HG02763 (cell line): ENCODE results near the gene ASAP2.
"Not testable (repeated sequence)": the region's sequence is repeated elsewhere in the genome, so short reads cannot be mapped to it uniquely, and the experiment has no call there.

Experiments
- ATAC-seq: cut with Tn5 transposase; IDR thresholded peaks from one replicate; pipeline ENCODE4 v1.9.1; 2021; ENCODE audit warnings: mild to moderate bottlenecking, moderate library complexity; ENCODE audit not compliant: unreplicated experiment

ASAP2 gene

DNA sequence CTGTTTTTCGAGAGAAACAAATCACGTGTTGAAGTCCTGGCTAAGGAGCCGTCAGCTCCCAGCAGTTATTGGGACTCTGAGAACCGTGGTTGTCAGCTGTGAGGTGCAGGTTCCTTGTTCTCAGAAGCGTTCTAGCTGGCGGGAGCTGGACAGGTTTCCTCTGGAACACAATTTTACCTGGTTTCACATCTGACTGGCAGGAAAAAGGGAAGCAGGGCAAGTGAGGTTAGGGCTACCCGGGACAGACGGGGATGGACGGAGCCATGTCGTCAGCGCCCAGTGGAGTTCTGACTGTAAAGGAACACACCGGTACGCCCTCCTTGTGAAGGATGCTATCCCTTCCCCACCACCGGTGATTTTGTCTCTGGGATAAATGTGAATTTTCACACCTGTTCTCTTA, 190.6 kb downstream of the ASAP2 start:
- ATAC-seq: no peak

DNA sequence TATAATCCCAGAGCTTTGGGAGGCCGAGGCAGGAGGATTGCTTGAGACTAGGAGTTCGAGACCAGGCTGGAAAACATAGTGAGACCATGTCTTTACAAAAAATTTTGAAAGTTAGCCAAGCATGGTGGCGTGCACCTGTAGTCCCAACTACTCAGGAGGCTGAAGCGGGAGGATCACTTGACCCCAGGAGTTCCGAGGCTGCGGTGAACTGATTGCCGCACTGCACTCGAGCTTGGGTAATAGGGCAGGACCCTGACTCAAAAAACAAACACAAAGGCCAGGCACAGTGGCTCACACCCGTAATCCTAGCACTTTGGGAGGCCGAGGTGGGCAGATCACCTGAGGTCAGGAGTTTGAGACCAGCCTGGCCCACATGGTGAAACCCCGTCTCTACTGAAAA, 191.6 kb downstream of the ASAP2 start:
- not testable (repeated sequence) for ATAC-seq

DNA sequence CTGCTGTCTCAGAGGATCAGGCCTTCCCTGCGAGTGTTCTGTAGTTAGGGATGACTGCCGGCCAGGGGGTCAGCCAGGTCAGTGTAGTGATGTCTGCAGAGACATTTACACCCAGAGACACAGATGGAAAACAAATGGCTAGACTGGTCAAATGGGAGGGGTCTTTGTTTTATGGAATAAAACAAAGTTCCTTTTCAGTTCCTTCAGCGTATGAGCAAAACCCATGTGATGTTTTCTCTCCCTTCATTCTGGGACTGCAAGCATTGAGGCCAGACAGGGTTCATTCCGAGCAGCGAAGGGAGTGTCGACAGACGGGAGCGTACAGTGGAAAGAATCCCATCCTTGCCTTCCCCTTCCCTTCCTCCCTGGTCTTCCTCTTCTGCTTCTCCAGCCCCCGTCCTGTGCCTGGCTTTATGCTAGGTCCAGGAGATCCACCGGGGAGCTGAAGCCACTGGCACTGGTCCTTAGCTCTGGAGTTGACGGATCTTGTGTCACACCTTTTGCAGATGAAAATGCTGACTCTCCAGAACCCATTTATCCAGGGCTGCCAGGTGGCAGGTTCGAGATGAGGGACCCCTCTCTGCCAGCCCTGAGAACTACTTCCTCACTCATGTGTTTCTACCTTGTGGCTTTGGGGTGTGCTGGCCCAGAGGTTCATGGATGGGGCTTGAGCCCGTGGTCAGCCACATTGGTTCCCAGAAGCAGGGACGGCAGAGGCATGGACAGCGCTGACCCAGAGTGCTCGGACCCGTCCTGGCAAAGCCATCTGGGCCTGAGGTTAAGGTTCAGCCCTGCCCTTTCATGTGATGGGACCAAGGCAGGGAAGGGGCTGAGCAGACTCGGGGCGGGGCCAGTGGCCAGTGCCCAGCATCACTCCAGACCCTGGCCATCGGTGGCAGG, 192.5 kb downstream of the ASAP2 start:
- no peak for ATAC-seq

DNA sequence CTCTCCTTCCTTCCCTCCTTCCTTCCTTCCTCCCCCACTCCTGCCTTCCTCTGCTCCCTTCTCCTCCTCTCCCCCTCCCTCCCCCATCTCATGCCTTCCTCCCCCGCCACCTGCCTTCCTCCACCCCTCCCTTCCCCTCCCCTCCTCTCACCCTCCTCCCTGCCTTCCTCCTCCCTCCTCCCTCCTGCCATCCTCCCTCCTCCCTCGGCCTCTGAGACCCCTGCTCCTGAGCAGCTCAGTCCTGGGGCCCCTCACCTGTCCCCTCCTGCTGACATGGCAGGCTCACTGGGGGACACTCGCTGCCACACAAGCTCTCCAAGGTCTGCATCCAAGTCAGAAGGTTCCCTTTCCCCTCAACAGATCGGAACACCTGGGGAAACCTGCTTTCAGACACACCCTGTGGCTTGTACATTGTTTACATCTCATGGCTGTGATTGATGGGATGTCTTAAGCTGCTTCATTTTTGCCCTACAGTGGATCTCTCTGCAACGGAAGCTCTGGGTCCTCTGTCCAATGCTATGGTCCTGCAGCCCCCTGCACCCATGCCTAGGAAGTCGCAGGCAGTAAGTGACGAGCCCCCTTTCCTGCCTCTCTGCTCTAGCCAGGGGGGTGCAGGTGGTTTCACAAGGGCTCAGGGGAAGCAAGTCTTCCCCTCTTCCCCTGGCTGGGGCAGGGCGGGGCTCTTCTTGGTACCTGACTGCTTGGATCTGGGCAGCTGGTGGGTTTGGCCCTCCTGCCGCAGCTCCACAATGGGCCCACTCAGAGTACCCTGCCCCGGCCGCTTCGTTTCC, 193.9 kb downstream of the ASAP2 start:
- ATAC-seq: no peak

DNA sequence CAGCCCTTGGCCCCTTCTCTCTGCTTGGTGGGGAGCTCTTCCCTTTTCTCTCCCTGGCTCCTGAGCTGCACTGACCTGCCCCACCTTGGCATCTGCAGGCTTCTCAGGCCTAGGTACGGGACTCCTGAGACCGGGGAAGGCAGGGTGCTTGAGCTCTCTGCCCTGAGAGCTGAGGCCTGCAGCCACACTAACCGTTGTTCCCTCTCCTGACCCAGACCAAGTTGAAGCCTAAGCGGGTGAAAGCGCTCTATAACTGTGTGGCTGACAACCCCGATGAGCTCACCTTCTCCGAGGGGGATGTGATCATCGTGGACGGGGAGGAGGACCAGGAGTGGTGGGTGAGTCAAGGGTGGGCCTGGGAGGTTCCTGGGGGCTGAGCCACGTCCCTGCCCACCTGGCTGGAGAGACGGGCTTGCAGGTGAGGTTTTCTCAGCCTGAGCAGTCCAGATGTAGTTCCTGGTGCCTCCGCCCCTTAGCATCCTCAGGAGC, 194.5 kb downstream of the ASAP2 start:
- ATAC-seq: no peak

DNA sequence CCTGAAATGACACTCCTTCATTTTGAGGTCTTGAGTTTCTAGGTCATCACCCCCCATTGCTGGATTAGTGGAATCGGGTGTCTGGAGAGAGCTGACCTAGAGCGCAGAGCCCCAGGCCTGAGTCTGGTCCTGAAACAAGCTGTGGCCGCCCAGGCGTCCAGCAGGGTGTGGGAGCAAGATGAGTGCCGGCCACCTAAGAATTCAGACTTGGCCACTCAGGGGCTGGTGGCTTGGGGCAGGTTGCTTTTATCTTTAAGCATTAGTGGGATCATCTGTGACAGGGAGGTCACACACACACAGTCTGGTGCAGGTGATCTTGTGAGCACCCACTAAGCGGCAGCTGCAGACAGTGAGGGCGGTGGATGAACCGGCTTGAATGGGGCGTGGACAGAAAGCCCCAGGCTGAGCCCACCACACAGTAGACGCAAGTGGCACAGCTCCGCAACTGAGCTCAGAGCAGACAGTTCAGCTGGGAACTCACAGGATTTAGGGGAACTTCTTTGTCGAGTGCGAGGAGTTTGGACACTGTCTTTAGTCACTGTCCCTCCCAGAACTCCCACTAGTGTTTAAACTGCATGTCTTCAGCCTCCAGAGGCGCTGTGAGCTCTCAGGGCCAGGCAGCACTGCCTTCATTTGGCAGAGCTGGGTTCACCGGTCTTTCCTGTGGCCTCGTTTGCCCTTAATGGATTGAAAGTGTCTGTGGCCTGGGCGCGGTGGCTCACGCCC, 195.2 kb downstream of the ASAP2 start:
- ATAC-seq: no peak

DNA sequence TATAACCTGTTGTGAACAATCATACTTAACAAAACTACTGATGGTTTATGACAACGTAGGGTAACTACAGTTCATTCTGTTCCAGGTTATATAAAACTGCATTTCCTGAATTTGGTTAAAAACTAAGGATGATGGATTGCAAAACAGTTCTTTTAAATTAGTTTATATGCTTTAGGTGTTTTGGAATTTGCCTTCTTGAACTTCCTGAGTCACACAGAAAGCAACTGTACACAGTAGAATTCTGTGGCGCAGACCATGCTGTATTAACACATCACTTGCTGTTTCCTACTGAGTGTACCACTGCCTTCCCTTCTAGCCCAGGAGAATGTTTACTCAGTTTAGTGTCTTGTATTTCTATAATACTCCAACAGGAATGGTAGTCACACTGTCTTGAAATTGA, 197.3 kb downstream of the ASAP2 start:
- no peak for ATAC-seq

DNA sequence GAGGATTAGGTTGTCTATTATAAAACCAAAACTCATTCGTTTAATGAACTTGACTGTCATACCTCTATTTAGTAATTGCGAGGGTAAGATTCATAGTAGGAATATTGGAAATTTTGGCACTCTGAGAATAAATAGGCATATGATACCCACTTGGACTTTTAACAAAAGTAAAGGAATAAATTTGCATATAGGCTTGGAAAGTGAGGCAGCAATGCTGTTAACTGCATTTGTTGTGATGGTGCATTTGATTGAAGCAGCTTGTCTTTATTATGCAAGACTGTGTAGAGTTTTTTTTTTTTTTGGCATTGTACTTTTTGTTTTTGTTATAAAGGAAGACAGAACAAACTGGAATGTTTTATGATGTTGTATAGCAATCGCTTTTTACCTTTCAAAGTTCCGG, 197.8 kb downstream of the ASAP2 start:
- ATAC-seq: no peak

DNA sequence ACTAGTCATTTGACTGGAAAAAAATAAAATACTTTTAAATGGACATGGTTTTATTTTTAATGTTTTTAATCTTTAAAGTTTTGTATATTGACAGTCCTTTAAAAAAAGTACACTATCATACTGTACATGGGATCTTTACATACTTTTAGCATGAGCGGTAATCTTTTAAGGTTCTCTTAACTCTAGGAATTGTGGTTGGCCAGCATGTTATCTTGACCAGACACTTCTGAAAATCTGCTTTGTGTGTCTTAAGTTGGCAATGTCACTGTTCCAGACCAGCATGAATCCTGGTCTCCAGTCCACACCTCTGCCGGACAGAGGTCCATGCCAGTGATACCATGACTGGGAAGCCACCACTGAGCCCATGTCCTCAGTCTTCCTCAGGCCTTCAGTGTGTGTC, 199.0 kb downstream of the ASAP2 start:
- ATAC-seq: no peak

DNA sequence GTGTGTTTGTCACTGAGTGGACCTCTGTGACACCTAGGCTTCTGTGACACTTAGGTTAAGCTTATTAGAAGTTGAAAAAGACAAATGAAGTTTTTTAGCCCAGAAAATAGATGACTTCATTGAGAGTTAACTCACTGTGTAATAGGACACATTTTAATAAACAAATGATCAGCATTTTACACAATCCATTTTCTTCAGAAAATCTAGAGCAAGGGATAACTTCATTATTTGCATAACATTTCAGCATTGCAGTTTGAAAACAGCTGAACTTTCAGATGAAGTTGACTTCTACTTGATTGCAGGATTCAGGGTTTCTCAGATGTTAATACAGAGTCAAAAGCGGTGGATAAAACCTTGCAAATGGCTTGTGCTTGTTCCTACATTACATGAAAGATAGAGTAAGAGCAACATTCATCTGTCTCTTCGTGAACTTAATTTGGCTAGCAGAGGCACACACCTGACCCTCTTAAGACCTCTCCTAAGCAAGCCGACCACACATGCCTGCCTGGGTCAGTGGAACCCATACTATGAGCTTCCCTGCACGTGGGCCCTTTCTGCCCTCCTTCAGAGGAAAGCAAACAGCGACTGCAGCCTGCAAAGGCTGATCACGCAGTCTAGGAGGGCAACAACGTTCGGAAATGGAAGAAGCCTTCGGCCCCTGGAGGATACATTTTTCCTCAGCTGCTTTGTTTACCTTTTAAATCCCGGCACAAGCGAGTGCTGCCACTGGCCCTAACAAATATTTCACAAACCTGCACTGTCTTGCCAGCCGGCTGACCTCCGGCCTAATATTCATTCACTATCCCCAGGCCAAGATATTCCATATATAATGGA, 200.1 kb downstream of the ASAP2 start:
- no peak for ATAC-seq

DNA sequence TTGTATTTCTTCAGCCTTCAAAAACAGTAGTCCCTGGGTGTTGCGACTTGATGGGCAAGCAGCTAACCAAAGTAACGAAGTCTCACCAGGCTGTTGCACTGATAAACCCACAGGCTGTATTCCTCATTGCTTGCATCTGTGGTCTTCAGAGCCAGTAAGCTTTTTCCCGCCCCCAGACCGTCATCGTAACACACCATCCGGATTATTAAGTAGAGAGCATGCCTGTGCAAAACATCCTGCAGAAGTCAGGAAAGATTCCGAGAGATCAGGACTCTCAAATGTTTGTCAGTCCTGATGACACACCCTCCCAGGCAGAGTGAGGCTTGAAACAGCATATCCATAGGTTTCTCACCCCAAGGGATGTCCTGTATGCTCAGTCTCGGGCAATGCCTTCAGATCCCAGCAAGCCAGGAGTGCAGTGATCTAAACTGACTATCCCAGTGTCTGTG, 200.8 kb downstream of the ASAP2 start:
- no peak for ATAC-seq

DNA sequence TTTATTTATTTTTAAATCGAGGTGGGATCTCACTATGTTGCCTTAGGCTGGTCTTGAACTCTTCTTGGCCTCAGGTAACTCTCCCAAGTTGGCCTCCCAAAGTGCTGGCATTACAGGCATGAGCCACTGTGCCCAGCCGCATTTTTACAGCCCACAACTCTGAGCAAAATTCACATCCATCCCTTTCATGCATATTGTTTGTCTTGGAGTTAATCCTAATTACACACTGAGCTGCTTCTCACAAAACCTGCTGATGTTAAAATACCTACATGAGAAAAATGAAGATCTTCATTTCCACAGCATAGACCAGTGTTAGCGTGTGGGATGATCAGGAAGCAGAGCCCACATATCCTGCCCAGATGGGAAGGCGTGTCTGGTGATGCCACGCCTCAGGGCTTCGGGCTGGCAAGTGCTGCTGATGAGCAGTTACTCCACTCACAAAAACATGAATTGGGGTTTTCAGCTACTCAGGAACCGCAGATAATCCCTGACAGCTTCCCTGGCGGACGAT, 202.1 kb downstream of the ASAP2 start:
- no peak for ATAC-seq

DNA sequence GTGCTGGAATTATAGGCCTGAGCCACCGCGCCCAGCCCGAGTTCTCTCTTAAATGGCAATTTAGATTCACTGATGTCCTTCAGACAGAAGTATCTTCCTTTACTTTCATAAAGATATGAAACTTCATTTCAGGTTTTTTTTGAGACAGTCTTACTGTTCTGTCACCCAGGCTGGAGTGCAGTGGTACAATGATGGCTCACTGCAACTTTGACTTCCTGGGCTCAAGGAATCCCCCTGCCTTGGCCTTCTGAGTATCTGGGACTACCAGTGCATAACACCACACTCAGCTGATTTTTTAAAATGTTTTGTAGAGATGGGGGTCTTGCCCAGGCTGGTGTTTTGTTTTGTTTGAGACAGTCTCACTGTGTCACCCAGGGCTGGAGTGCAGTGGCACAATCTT, 203.5 kb downstream of the ASAP2 start:
- peak; percentile 72 for ATAC-seq

DNA sequence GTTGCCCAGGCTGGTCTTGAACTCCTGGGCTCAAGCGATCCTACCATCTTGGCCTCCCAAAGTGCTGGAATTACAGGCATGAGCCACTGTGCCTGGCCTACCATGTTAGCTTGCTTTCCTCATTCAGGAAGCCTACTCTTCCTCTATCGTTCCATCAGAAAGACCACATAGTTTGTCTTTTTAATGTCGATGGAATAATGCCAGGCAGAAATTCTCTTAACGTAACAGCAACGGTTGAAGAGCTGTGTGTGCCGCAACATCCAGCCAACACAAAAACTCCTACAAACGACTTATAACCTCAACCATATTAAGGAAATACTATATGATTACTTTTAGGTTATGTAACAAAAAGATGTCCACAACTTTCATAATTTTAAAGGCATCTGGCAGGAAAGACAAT, 206.2 kb downstream of the ASAP2 start:
- no peak for ATAC-seq

DNA sequence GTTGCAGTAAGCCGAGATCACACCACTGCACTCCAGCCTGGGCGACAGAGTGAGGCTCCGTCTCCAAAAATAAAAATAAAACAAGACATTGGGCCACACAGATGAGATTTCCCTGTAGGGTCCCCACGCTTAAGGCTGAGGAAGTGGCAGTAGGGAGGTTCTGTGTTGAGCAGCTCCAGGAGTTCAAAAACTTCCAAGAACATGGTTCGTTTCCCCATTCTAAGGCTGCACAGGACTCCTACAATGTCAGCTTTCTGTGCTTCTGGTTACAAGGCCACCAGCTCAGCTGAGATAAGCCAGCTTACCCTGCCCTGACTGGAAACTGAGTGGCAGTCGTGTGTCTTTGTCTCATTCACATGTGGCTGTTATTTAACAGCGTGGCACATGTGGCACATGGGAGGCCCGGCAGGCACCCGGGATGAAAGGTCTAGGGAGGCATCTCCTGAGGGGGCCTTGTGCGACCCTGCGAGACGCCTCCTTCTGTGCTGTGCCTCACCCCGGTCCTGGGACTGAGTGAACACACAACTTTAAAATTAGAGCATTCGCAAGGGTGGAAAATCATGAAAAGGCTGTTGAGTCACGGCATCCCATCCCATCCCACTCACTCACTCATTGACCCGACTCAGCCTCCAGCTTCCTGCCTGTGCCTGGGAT, 209.0 kb downstream of the ASAP2 start:
- ATAC-seq: no peak

DNA sequence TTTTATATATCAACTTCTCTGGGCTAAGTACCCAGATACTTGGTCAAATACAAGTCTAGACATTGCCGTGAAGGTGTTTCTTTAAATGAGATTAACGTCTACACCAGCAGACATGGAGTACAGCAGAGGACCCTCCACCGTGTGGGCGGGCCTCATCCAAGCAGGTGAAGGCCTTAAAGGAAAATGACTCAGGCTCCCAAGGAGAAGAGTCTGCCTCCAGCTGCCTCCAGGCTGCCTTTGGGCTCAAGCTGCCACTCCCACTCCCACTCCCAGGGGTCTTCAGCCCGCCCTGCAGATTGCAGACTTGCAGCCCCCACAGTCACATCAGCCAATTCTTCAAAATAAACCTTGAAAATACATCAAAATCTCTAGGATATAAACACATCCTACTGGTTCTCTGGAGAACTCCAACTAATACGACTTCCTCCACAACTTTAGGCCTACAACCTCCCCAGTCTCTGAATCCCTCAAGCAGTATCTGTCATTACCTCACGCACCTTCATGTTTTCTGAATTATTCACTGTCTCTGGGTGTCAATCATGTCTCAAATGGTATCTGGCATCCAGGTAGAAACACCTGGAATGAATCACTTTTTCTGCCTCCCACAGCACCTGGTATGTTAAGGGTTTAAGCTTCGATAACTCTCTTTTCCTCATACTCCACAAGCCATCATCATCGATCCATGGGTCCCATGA, 209.8 kb downstream of the ASAP2 start:
- ATAC-seq: no peak

DNA sequence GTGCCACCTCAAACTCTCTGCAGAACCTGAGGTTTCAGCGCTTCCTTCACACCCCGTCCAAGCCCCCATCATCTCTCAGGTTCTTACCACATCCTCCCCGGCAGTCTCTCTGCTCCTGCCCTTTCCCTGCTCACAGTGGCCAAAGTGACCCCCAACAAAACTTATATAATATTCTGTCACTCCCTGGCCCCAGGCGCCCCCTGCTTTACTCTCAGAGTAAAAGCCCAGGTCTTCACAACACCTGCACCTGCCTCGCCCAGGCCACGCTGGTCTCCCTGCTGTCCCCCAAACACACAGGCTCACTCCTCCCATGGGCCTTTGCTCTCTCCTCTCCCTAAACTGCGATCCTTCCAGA, 210.3 kb downstream of the ASAP2 start:
- ATAC-seq: no peak

DNA sequence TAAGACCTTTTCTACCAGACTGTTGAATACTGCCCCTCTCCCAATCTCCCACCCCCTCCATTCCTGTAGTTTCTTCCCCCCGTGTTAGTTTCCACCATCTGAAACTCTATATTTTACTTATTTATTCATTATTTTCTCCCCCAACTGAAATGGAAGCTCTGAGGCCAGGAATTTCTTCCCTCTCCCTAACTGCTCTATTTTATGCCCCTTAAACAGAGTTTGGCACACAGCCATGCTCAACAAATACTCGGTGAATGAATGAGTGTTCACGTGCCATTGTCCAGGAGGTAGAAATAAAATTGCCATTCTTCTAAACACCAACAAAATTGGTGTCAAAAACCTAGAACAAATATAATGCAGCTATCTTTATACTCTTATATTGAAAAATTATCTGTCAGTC, 211.1 kb downstream of the ASAP2 start:
- ATAC-seq: no peak

DNA sequence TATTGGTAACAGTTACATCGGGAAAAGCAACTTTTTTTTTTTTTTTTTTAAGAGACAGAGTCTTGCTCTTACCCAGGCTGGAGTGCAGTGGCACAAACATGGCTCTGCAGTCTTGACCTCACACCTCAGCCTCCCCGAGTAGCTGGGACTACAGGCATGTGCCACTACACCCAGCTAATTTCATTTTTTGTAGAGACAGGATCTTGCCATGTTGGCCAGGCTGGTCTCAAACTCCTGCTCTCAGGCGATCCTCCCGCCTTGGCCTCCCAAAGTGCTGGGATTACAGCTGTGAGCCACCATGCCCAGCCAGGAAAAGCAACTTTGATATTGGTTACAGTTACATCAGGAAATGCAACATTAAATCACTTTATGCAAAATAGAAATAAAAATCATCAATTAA, 212.1 kb downstream of the ASAP2 start:
- no peak for ATAC-seq
